GM19467 (cell line): Measurements from ENCODE around the gene KLB.
"Not testable (repeated sequence)": the region's sequence is repeated elsewhere in the genome, so short reads cannot be mapped to it uniquely, and the experiment has no call there.

Source experiments
- ATAC-seq: cut with Tn5 transposase; IDR thresholded peaks from one replicate; pipeline ENCODE4 v1.9.1; 2021; ENCODE audit warnings: mild to moderate bottlenecking, moderate library complexity; ENCODE audit not compliant: unreplicated experiment

KLB gene

DNA sequence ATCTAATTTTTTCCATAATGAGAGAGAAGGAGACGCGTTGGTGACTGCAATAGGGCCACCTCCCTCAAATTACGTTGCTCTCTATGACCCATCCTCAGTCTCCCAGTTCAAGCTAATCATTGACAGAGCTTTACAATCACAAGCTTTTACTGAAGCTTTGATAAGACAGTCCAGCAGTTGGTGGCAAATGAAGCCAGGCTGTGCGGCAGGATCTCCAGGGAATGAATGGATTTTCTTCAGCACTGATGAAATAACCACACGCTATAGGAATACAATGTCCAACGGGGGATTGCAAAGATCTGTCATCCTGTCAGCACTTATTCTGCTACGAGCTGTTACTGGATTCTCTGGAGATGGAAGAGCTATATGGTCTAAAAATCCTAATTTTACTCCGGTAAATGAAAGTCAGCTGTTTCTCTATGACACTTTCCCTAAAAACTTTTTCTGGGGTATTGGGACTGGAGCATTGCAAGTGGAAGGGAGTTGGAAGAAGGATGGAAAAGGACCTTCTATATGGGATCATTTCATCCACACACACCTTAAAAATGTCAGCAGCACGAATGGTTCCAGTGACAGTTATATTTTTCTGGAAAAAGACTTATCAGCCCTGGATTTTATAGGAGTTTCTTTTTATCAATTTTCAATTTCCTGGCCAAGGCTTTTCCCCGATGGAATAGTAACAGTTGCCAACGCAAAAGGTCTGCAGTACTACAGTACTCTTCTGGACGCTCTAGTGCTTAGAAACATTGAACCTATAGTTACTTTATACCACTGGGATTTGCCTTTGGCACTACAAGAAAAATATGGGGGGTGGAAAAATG, at the start of gene KLB:
TSS of gene KLB (plus strand) at position 168 of the 821 bp plus-strand sequence. CDS start at position 188, 20 bp downstream.
- no peak for ATAC-seq

GRCh38 chr4:39357002-39357401, 49.7 kb upstream of the KLB start:
- peak; percentile 36 for ATAC-seq

DNA sequence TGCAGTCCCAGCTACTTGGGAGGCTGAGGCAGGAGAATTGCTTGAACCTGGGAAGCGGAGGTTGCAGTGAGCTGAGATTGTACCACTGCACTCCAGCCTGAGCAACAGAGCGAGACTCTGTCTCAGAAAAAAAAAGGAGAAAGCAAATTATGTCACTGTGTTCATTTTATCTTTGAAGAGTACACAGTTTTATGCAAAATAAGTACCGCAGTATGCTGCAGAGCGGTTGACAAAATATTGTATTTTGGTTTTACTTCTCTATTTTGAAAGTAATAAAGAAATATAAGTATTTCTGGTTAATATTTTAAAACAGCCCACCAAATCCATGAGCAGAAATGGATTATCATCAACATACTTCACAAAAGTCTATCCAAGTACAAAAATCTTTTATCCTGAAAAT, 46.1 kb upstream of the KLB start:
- not testable (repeated sequence) for ATAC-seq

DNA sequence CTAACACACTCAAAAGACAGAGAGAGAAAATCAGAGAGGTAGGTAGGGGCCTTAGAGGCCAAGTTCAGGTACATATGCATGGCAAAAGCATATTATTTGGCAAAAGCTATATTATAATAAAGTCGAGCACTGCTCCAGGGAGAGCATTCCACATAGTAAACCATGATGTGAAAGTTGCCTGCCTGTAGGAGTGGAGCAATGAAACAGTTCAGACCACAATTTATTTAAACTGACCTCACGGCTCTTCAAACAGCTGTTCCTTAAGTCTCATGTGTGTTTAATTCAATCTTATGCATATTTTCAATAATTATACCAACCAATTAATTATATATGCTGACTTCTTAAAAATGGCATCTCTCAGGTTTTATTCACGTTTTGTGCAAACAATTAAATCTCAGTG, 43.9 kb upstream of the KLB start:
- ATAC-seq, result no peak

GRCh38 chr4:39363773-39364393, 42.8 kb upstream of the KLB start:
- ATAC-seq, result no peak

DNA sequence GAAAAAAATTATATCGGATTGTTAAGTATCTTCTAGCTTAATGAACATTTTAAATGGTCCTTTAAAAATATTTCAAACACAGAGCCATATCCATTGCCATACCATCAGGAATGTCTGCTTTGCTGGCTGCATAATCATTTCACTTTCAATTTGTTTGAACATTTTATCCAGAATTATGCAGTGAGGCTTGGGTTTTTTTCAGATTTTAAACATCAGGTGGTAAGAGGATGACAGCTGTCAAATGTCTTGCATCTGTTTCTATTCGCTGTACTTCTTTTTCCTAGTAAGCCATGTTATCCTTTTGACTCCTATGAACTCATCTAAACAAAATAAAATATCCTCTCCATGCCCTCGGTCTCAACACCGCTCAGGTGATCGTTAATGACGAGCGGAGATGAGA, 41.4 kb upstream of the KLB start:
- no peak for ATAC-seq

DNA sequence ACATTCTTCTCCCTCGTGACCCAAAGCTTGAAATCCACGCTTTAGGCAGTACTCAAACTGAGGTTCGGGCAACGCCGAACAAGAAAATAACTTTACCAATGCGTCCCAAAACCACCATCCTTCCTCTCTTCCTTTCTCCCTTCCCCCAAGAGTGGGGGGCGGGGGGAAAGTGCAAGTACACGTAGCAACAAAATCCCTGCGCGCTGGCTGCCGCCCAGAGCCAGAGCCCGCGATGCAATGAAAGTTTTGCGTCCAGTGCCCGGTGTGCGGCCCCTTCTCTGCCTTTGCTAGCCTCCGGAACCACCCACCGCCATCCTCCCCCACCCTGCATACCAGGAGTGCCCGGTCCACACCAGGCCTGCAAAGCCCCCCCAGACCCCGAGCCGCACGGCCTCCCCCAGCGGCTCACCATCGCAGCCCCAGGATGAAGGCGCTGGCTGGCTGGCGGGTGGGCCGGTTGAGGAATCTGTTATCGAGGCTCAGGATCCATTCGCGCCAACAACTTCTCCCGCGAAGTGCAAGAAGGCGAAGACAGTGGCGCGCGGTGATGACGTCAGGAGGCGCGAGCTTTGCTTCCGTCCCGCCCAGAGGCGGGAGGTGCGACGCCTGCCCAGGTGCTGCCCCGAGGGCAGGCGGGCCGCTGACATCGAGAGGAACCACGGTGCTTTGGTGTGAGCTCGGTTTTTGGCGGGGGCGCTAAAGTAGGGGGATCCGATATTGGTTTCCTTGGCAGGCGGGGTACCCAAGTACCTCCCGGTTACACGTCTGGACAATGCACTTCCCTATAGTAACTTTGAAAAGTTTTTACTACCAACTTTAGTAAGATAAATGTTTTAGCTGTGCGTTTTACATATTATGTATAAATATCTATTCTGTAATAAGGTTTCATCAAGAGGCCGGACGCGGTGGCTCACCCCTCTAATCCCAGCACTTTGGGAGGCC, 40.6 kb upstream of the KLB start, which contains the start of gene RFC1:
TSS of gene RFC1 (minus strand) at position 533 of the 942 bp plus-strand sequence. CDS start at position 412, 121 bp downstream.
- ATAC-seq, result peak; percentile 64

GRCh38 chr4:39367166-39367565, 39.6 kb upstream of the KLB start:
- ATAC-seq, result no peak

- ATAC-seq, result no peak
These were observed 37.4 kb upstream of the KLB start for GRCh38 chr4:39369301-39369700.

DNA sequence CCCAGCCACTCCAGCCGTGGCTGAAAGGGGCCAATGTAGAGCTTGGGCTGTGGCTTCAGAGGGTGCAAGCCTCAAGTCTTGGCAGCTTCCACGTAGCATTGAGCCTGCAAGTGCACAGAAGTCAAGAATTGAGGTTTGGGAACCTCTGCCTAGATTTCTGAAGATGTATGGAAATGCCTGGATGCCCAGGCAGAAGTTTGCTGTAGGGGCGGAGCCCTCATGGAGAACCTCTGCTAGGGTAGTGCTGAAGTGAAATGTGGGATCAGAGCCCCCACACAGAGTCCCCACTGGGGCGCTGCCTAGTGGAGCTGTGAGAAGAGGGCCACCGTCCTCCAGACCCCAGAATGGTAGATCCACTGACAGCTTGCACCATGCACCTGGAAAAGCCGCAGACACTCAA, 35.5 kb upstream of the KLB start:
- ATAC-seq, result not testable (repeated sequence)

DNA sequence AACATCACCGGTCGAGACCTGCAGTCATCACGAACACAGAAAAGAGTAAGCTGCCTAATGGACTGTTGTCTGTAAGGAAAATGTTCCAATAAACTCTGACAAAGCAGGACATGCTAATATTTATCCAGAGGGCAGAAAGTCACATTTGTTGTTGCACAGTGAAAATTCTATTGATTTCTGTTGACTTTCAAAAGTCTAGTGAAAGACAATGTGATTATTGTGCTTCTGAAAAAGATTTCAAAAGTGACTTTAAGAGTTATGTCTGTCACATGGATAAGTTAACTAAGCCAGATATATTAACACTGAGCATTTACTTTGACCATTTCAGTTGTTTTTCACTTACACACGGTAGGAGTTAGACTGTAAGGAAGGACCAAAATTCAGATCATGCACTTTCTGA, 31.3 kb upstream of the KLB start:
- no peak for ATAC-seq

GRCh38 chr4:39383690-39384089, 23.0 kb upstream of the KLB start:
- no peak for ATAC-seq

- ATAC-seq, result no peak
These were observed 22.2 kb upstream of the KLB start for GRCh38 chr4:39384563-39384962.

DNA sequence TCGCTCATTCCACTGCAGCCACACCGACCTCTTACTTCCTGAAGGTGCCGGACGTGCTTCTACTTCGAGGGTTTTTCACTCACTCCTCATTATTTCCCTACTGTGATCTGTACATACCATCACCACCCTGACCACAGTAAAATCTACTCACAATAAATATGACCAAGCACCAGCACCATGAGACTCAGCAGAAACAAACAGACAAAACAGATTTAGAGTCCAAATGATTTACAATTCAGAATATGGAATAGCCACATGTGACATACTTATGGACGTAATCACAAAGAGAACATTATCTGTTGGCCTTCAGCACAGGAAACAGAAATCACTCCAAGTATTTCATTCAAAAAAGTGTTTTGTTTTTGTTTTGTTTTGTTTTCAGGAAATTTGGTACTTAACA, 16.1 kb upstream of the KLB start:
- ATAC-seq, result no peak

GRCh38 chr4:39394706-39395105, 12.0 kb upstream of the KLB start:
- no peak for ATAC-seq

DNA sequence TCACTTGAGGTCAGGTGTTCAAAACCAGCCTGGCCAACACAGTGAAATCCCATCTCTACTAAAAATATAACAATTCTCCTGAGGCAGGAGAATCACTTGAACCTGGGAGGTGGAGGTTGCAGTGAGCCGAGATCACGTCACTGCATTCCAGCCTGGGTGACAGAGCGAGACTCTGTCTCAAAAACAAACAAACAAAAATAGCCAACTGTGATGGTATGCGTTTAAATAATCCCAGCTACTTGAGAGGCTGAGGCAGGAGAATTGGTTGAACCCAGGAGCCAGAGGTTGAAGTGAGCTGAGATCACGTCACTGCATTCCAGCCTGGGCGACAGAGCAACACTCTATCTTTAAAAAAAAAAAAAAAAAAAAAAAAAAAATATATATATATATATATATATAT, 5.1 kb upstream of the KLB start:
- not testable (repeated sequence) for ATAC-seq

- no peak for ATAC-seq
These were observed 805 bp downstream of the KLB start for GRCh38 chr4:39407584-39407885.

DNA sequence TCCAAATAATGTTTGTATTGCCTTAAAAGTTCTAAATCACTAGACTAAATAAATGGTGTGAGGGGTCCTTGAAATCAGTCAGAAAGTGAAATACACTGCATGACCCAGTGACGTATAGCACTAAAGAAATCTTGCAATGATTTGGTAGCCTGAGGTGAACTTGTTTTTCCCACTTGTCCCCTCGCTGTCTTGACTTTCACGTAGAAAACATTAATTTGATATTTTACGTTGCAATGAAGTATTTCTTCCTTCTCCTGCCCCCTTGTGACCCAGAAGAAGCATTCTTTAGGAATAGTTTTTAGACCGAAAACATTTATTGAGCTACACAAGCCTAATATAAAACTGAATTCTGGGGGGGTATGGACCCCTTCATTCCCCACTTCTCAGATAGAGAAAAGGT, 3.7 kb downstream of the KLB start:
- no peak for ATAC-seq

DNA sequence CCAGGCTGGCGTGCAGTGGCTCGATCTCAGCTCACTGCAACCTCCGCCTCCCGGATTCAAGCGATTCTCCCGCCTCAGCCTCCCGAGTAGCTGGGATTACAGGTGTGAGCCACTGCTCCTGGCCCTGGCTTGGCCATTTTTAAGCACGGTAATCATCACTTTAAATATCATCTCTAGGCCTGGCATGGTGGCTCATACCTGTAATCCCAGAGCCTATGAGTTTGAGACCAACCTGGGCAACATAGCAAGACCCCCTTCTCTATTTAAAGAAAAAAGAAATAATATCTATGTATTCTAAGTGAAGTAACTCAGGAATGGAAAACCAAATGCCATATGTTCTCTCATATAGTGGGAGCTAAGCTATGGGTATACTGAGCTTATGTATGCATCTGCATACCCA, 4.8 kb downstream of the KLB start:
- not testable (repeated sequence) for ATAC-seq

DNA sequence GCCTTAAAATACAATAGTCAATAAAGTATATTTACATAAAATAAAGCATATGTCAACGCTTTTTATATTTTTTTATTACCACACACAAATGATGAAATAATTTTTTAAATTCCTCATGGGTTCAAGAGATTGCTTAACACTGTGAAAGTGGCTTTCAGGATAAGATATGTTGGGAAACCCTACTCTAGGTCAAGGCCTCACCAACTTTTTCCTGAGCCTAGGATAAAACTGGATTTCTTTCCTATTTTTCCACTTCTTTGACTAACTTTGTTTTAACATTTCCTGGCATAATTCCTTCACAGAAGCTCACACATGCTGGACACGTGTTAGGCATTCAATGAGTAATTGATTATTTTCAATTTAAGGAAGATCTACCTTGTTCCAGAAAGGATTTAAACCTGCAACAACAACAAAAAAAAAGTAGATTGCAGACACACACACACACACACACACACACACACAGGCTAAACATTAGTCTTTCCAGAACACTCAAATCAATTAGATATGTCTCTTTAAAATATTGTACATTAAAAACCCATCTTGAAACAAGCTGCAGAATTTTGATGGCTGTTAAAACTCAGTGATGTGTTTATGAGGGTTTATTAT, 9.1 kb downstream of the KLB start:
- no peak for ATAC-seq

- no peak for ATAC-seq
These were observed 15.5 kb downstream of the KLB start for GRCh38 chr4:39422247-39422646.
